Fibroblast of the conjunctiva (primary cell): Measurements from ENCODE around the gene COL5A3.
"Not testable (repeated sequence)": the region's sequence is repeated elsewhere in the genome, so short reads cannot be mapped to it uniquely, and the experiment has no call there.

Source experiments
- DNase-seq: peaks from one replicate; pipeline ENCODE4 v3.0.0-alpha.2; 2010; ENCODE audit warnings: low read depth

Gene COL5A3

DNA sequence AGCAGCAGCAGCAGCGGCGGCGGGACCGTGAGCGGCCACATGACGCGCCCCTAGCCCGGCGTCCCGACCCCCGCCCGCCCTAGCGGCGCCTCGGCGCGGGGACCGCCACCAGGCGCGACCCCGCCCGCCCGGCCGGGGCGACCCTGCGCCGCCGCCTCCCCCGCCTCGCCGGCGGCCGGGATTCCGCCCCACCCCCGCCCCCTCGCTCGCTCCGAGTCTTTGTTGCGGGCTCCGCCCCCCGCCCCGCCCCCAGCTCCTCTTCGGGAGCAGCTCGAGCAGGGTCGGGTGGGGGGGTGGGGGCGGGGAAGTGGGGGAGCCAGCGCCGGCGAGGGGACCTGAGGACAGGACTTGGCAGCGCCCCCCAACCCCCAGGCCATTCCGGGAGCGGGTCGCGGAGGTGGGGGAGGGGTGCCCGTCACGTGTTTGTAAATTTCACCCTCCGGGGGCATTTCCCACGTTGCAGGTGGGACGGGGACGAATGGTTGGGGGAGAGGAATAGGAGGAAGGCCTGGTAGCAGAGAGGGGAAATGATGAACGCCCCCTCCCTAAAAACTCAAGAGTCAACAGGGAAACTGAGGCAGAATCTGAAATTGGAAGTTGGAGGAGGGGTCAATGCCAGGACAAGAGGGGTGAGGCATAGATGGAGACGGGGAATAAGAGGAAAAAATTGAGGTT lies 73.8 kb downstream of the COL5A3 start, which contains the start of gene OLFM2:
TSS of gene OLFM2 (minus strand) at position 190 of the 675 bp plus-strand sequence. CDS start at position 41, 149 bp downstream.
- DNase-seq = no peak

- no peak for DNase-seq
Measured at GRCh38 chr19:9935506-9936325, 74.6 kb downstream of the COL5A3 start.

GRCh38 chr19:9934132-9934950 lies 76.0 kb downstream of the COL5A3 start:
- peak; percentile 63 for DNase-seq

GRCh38 chr19:9932835-9933234 lies 77.5 kb downstream of the COL5A3 start:
- no peak for DNase-seq

DNA sequence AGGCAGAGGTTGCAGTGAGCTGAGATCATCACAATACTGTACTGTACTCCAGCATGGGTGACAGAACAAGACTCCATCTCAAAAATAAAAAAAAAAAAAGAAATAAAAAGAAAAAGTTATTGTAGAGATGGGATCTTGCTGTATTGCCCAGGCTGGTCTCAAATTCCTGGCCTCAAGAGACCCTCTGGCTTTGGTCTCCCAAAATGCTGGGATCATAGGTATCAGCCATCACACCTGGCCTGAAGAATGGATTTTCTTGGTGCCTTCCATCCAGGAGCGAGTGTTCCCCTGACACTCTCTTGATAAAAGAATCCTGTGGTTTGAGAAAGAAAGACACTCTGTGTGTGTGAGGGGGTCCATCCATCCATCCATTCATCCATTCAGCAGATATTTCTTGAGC lies 78.7 kb downstream of the COL5A3 start:
- DNase-seq = no peak

GRCh38 chr19:9923440-9923839 lies 86.9 kb downstream of the COL5A3 start:
- no peak for DNase-seq

DNA sequence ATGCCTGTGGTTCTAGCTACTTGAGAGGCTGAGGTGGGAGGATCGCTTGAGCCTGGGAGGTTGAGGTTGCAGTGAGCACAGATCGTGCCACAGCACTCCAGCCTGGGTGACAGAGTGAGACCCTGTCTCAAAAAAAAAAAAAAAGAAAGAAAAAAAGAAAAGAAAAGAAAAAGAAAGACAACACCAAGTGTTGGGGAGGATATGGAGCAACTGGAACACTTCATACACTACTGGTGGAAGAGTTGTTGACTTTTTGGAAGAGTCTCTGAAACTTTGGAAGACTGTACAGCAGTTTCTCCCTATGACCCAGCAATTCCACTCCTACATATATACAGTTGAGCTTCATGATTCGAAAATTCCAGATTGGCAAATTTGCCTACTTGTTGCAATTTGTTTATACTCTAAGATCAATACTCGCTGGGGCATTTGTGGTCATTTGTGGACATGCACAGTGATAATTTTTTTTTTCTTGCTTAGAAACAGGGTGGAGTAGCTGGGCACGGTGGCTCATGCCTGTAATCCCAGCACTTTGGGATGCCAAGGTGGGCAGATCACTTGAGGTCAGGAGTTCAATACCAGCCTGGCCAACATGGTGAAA lies 87.4 kb downstream of the COL5A3 start:
- DNase-seq = not testable (repeated sequence)

GRCh38 chr19:9917321-9917720 lies 93.0 kb downstream of the COL5A3 start:
- DNase-seq = no peak

DNA sequence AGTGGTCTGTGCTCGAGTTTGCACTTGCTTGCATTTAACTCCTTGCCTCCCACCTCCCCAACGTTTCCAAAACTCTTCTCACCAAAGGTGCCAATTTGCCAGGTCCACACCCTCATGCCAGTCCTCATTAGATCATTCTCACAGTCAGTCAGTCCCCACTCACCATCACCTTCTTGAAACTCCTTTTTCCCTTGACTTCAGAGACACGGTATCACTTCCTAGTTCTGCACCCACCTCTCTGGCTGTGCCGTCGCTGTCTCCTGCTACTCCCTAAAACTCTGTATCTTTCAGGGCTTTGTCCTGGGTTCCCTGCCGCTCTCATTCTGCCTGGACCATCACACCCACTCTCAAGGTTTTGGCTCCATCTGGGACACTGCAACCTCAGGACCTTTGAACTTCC lies 93.6 kb downstream of the COL5A3 start:
- no peak for DNase-seq

DNA sequence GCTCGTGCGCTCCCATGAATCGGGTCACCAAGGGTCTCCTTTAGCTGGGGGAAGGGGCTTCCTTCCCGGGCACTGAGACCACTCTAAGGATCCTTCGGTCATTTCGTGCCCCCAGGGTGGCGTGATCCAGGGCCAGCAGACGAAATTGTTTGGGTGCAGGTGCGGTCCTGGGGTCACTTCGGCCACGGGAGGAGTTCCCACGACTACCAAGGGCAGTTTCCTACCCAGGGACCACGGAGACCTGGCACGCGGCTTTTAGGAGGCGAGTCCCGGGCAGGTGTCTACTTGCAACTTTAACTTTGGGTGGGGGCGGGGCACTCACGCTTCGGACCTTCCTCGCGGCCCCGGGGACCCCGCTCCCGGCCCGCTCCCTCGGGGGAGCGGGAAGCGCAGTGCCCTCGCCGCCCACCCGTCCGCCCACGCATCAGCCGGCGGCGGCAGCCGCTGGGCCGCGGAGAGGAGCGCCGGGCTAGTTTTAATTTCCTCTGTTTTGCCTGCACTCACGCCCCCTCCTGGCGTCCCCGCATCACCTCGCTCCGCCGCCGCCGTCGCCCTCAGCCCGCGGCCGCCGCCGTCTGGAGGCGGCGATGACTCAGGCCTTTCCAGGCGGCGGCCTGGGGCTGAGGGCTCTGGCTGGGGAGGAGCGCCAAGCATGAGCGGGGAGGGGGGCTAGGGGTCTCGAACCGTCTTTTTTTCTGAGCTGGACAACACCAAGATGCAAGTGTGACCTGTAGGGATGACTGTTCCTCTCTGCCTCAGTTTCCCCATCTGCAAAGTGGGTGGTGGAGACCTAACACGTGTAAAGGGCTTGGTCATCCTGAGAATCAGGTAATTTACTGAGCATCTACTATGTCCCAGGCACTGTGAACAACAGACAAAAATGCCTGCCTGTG lies 95.7 kb downstream of the COL5A3 start:
- peak; percentile 51 for DNase-seq

- no peak for DNase-seq
Measured at GRCh38 chr19:9914001-9914314, 96.3 kb downstream of the COL5A3 start.

GRCh38 chr19:9913237-9914000 lies 96.9 kb downstream of the COL5A3 start:
- DNase-seq = no peak

GRCh38 chr19:9912551-9913236 lies 97.6 kb downstream of the COL5A3 start:
- DNase-seq = no peak

DNA sequence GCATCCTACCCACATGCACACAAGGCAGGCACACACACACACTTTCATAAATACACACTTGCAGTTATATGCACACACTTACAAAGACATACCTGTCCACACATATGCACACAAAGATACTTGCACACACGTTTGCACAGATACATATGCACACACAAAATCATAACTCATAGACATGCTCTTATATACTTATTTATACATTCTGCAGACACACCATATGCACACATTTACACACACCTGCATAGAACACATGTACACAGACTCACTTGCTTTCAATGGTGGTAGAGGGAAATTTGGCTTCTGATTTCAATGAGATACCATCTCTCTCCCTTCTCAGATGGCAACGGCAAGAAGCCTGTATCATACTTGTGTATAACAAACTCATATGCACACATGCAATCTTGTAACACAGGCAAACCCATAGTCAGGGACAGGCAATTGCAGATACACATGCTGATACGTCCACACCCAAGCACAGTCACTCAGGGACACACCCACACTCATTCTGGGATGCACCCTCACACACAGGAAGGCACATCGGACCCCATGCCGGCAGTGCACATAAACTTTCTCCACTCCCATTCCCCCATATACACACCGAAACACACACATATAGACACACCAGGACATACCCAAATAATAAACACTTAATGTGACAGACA lies 98.6 kb downstream of the COL5A3 start:
- no peak for DNase-seq

DNA sequence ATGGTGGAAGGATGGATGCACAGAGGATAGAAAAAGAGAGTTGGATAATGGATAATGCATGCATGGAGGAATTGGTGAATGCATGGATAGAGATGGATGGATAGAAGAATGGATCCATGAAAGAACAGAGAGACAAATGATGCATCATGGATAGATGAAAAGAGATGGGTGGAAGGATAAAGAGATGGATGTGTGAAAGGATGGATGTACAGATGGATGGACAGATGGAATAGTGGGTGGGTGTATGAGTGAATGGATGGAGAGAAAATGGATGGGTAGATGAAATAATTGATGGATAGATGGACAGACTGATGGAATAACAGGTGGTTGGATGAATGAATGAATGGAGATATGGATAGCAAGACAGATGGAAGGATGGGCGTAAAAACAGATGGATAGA lies 99.7 kb downstream of the COL5A3 start:
- no peak for DNase-seq
